SU-DHL-6 (cell line): ENCODE measurements around the gene CTNNA2.

ENCODE experiments used
- CTCF ChIP-seq: fragments of 200-600 bp; sonication (generic); IDR thresholded peaks from one replicate; pipeline ENCODE4 v1.5.1; 2017; ENCODE audit warnings: antibody characterized with exemption, mild to moderate bottlenecking, low read length, moderate library complexity; ENCODE audit not compliant: insufficient read depth, poor library complexity, severe bottlenecking
- EZH2phosphoT487 ChIP-seq: fragments of 200-600 bp; sonication (generic), shearing (Covaris generic); conservative IDR thresholded peaks from 2 replicates; pipeline ENCODE4 v1.6.1; 2018; ENCODE audit warnings: mild to moderate bottlenecking, antibody characterized with exemption, low read length, moderate library complexity, mixed read lengths

- TF ChIP-seq CTCF (no peak), EZH2phosphoT487 (no peak)
Observed at GRCh38 chr2:79789811-79790210, 277.0 kb downstream of the CTNNA2 start.
